ENCODE results near the gene RNF150. TPM values are rescaled to one million over a fixed set of nuclear protein-coding genes. Genes with fewer than 3 reads are reported as not detected.

RNF150 gene
- polyA plus RNA-seq, 3 donors: 0.21 TPM; not detected in 2

GRCh38 chr4:141003193-141003592 lies 130.1 kb downstream of the RNF150 start:
- H3K4me3 Mint-ChIP-seq: no peak overlapping the region
- peaks cover 7 to 8% of the 10 kb centered on the region in 2 donors for H3K4me1 ChIP-seq (ENCODE audit: control insufficient read depth in 1 of 2, insufficient read depth in 2 of 2, low read length in 2 of 2)
- H3K9me3 ChIP-seq (replicated peaks in 1 of 2; ENCODE audit: control insufficient read depth in 1 of 2, insufficient read depth in 1 of 2, low read length in 2 of 2): no peaks in the 10 kb centered on the region
- H3K4me3 ChIP-seq (replicated peaks in 1 of 3; ENCODE audit: low read depth in 2 of 3, low read length in 3 of 3): no peak overlapping the region
- H3K9me3 Mint-ChIP-seq: peaks cover 0 to 4% (median 0%) of the 10 kb centered on the region in 7 donors
- no peak overlapping the region for H3K9ac ChIP-seq (ENCODE audit: insufficient read depth, low read length, poor library complexity, severe bottlenecking)
- peaks cover 0 to 1% (median 0%) of the 10 kb centered on the region in 3 donors for H3K27me3 Mint-ChIP-seq (ENCODE audit: low read depth in 3 of 3)
- peak overlapping the region in 1 of 7 donors; percentile 91 for H3K27ac Mint-ChIP-seq
- TF ChIP-seq CTCF (IDR thresholded peaks at IDR 0.05): no peak
- H3K4me1 Mint-ChIP-seq: peaks cover 30% of the 10 kb centered on the region
- H3K36me3 ChIP-seq (replicated peaks in 1 of 2; ENCODE audit: control insufficient read depth in 1 of 2, insufficient read depth in 2 of 2, low read length in 2 of 2): no peaks in the 10 kb centered on the region
- intact Hi-C loops (cut with micrococcal nuclease): no loop called here
- no peaks in the 10 kb centered on the region for H3K36me3 Mint-ChIP-seq
- H3K79me2 ChIP-seq (ENCODE audit: insufficient read depth, low read length): no peaks in the 10 kb centered on the region
- no peak for DNase-seq
- H3K4me2 ChIP-seq (replicated peaks; ENCODE audit: extremely low read depth, low read length, poor library complexity, severe bottlenecking): no peak overlapping the region
- no peaks in the 10 kb centered on the region for H4K20me1 ChIP-seq (ENCODE audit: insufficient read depth, low read length)
- no peak overlapping the region for H2AFZ ChIP-seq (ENCODE audit: insufficient read depth, low read depth, low read length, poor library complexity, severe bottlenecking)
- H3K27me3 ChIP-seq (ENCODE audit: control insufficient read depth in 2 of 2, insufficient read depth in 2 of 2, low read length in 2 of 2): no peaks in the 10 kb centered on the region
- whole genome bisulfite sequencing (ENCODE audit: insufficient coverage): no CpG with 5 or more reads among the region's 4 CpGs
- H3K27ac ChIP-seq (ENCODE audit: low read depth in 1 of 2, low read length in 2 of 2): no peak overlapping the region

GRCh38 chr4:141002323-141002805 lies 130.9 kb downstream of the RNF150 start:
- DNase-seq: no peak
- Histone ChIP-seq H3K4me3 (replicated peaks in 1 of 3; ENCODE audit: low read depth in 2 of 3, low read length in 3 of 3) (no peak overlapping the region), H4K20me1 (ENCODE audit: insufficient read depth, low read length) (no peaks in the 10 kb centered on the region), H3K9ac (ENCODE audit: insufficient read depth, low read length, poor library complexity, severe bottlenecking) (no peak overlapping the region), H3K36me3 (replicated peaks in 1 of 2; ENCODE audit: control insufficient read depth in 1 of 2, insufficient read depth in 2 of 2, low read length in 2 of 2) (no peaks in the 10 kb centered on the region), H3K4me1 (ENCODE audit: control insufficient read depth in 1 of 2, insufficient read depth in 2 of 2, low read length in 2 of 2) (peaks cover 7 to 8% of the 10 kb centered on the region in 2 donors), H3K79me2 (ENCODE audit: insufficient read depth, low read length) (no peaks in the 10 kb centered on the region), H3K9me3 (replicated peaks in 1 of 2; ENCODE audit: control insufficient read depth in 1 of 2, insufficient read depth in 1 of 2, low read length in 2 of 2) (no peaks in the 10 kb centered on the region), H2AFZ (ENCODE audit: insufficient read depth, low read depth, low read length, poor library complexity, severe bottlenecking) (peak overlapping the region; percentile 3), H3K27me3 (ENCODE audit: control insufficient read depth in 2 of 2, insufficient read depth in 2 of 2, low read length in 2 of 2) (no peaks in the 10 kb centered on the region), H3K4me2 (replicated peaks; ENCODE audit: extremely low read depth, low read length, poor library complexity, severe bottlenecking) (no peak overlapping the region), H3K27ac (ENCODE audit: low read depth in 1 of 2, low read length in 2 of 2) (no peak overlapping the region)
- TF ChIP-seq CTCF (IDR thresholded peaks at IDR 0.05): no peak
- peaks cover 30% of the 10 kb centered on the region for H3K4me1 Mint-ChIP-seq
- peaks cover 0 to 4% (median 0%) of the 10 kb centered on the region in 7 donors for H3K9me3 Mint-ChIP-seq
- 0% methylated on average over 2 of the region's 4 CpGs for WGBS (ENCODE audit: insufficient coverage)
- H3K36me3 Mint-ChIP-seq: no peaks in the 10 kb centered on the region
- intact Hi-C loops (cut with micrococcal nuclease): no loop called here
- H3K27me3 Mint-ChIP-seq (ENCODE audit: low read depth in 3 of 3): peaks cover 0 to 1% (median 0%) of the 10 kb centered on the region in 3 donors
- no peak overlapping the region for H3K4me3 Mint-ChIP-seq
- peak overlapping the region in 1 of 7 donors; percentile 91 for H3K27ac Mint-ChIP-seq

All from CD14-positive monocyte (primary cell).